ENCODE results near the gene HS3ST4.

The HS3ST4 gene

GRCh38 chr16:25691519-25692091 is at the start of gene HS3ST4:
HS3ST4 (plus strand) TSS chr16:25691959.
- no peak for DNase-seq (ENCODE audit: low spot score)

GRCh38 chr16:25643633-25644032 is 48.1 kb upstream of the HS3ST4 start:
- DNase-seq (ENCODE audit: low spot score), result no peak

- DNase-seq (ENCODE audit: low spot score), result no peak
Measured at GRCh38 chr16:25656639-25657038, 35.1 kb upstream of the HS3ST4 start.

- no peak for DNase-seq (ENCODE audit: low spot score)
Measured at GRCh38 chr16:25676820-25677219, 14.9 kb upstream of the HS3ST4 start.

GRCh38 chr16:25679511-25679910 is 12.2 kb upstream of the HS3ST4 start:
- no peak for DNase-seq (ENCODE audit: low spot score)

- DNase-seq (ENCODE audit: low spot score), result no peak
Measured at GRCh38 chr16:25689137-25689836, 2.5 kb upstream of the HS3ST4 start.

- no peak for DNase-seq (ENCODE audit: low spot score)
Measured at GRCh38 chr16:25690552-25691143, 1.1 kb upstream of the HS3ST4 start.

- no peak for DNase-seq (ENCODE audit: low spot score)
Measured at GRCh38 chr16:25692351-25692741, 587 bp downstream of the HS3ST4 start.

GRCh38 chr16:25692742-25693508 is 1.2 kb downstream of the HS3ST4 start:
- DNase-seq (ENCODE audit: low spot score), result no peak

GRCh38 chr16:25693631-25694030 is 1.9 kb downstream of the HS3ST4 start:
- DNase-seq (ENCODE audit: low spot score), result no peak

GRCh38 chr16:25699069-25699468 is 7.3 kb downstream of the HS3ST4 start:
- no peak for DNase-seq (ENCODE audit: low spot score)

GRCh38 chr16:25700547-25700946 is 8.8 kb downstream of the HS3ST4 start:
- no peak for DNase-seq (ENCODE audit: low spot score)

- no peak for DNase-seq (ENCODE audit: low spot score)
Measured at GRCh38 chr16:25707553-25707952, 15.8 kb downstream of the HS3ST4 start.

GRCh38 chr16:25707982-25708583 is 16.3 kb downstream of the HS3ST4 start:
- DNase-seq (ENCODE audit: low spot score), result no peak

GRCh38 chr16:25709213-25709612 is 17.5 kb downstream of the HS3ST4 start:
- no peak for DNase-seq (ENCODE audit: low spot score)

GRCh38 chr16:25713785-25714570 is 22.2 kb downstream of the HS3ST4 start:
- DNase-seq (ENCODE audit: low spot score), result no peak

- DNase-seq (ENCODE audit: low spot score), result no peak
Measured at GRCh38 chr16:25716186-25716585, 24.4 kb downstream of the HS3ST4 start.

GRCh38 chr16:25721439-25721838 is 29.7 kb downstream of the HS3ST4 start:
- no peak for DNase-seq (ENCODE audit: low spot score)

- no peak for DNase-seq (ENCODE audit: low spot score)
Measured at GRCh38 chr16:25726430-25727098, 34.8 kb downstream of the HS3ST4 start.

- no peak for DNase-seq (ENCODE audit: low spot score)
Measured at GRCh38 chr16:25729188-25729915, 37.6 kb downstream of the HS3ST4 start.
